Osteoblast (primary cell): ENCODE data around the gene ARR3. TPM values are rescaled to one million over a fixed set of nuclear protein-coding genes. Genes with fewer than 3 reads are reported as not detected.
"Not testable (repeated sequence)": the region's sequence is repeated elsewhere in the genome, so short reads cannot be mapped to it uniquely, and the experiment has no call there.

Experiments
- DNase-seq: peaks from one replicate; pipeline ENCODE4 v3.0.0; 2011; ENCODE audit warnings: low spot score, mixed read lengths; ENCODE audit not compliant: insufficient read length; ENCODE audit errors: missing footprints
- H2AFZ ChIP-seq: 2 replicates; pipeline ENCODE4 v1.6.0; 2011; ENCODE audit warnings: mild to moderate bottlenecking, low read length
- H3K27ac ChIP-seq: 2 replicates; pipeline ENCODE4 v1.5.1; 2011; ENCODE audit warnings: mild to moderate bottlenecking, low read depth, low read length, moderate library complexity
- H3K27me3 ChIP-seq: 2 replicates; pipeline ENCODE4 v1.6.0; 2012; ENCODE audit warnings: mild to moderate bottlenecking, control low read depth, inconsistent platforms, low read length, moderate library complexity; ENCODE audit not compliant: insufficient read depth
- H3K36me3 ChIP-seq: 2 replicates; pipeline ENCODE4 v1.5.1; 2011; ENCODE audit warnings: mild to moderate bottlenecking, low read length, control low read depth, moderate library complexity; ENCODE audit not compliant: insufficient read depth
- H3K4me1 ChIP-seq: 2 replicates; pipeline ENCODE4 v1.5.1; 2011; ENCODE audit warnings: mild to moderate bottlenecking, low read length, control low read depth, moderate library complexity; ENCODE audit not compliant: insufficient read depth
- H3K4me2 ChIP-seq: 2 replicates; pipeline ENCODE4 v1.6.0; 2011; ENCODE audit warnings: mild to moderate bottlenecking, low read length; ENCODE audit not compliant: insufficient read depth
- H3K4me3 ChIP-seq: fragments of 200-600 bp; sonication (generic); 3 replicates; pipeline ENCODE4 v1.5.1; 2012; ENCODE audit warnings: mild to moderate bottlenecking, low read length, inconsistent platforms; ENCODE audit not compliant: insufficient read depth
- H3K79me2 ChIP-seq: 2 replicates; pipeline ENCODE4 v1.6.0; 2012; ENCODE audit warnings: mild to moderate bottlenecking, low read length, control low read depth, inconsistent platforms; ENCODE audit not compliant: insufficient read depth
- H3K9me3 ChIP-seq: 2 replicates; pipeline ENCODE4 v1.5.1; 2011; ENCODE audit warnings: low read depth, low read length, control low read depth
- H4K20me1 ChIP-seq: 2 replicates; pipeline ENCODE4 v1.6.0; 2012; ENCODE audit warnings: mild to moderate bottlenecking, low read length, control low read depth; ENCODE audit not compliant: insufficient read depth
- total RNA-seq: library from RNA; depleted of rRNA; stranded (reverse); fragments of >200 nt; gene quantifications from 2 replicates; pipeline ENCODE4 v1.2.3, GENCODE V29; 2012
- TF ChIP-seq, protein P1 (sequence below): IDR thresholded peaks from 2 replicates; pipeline ENCODE4 v1.5.1; 2011; ENCODE audit warnings: mild to moderate bottlenecking, low read depth, low read length, moderate library complexity; ENCODE audit errors: extremely low read depth

ARR3 gene
- total RNA-seq, 1 donor, result not detected

DNA sequence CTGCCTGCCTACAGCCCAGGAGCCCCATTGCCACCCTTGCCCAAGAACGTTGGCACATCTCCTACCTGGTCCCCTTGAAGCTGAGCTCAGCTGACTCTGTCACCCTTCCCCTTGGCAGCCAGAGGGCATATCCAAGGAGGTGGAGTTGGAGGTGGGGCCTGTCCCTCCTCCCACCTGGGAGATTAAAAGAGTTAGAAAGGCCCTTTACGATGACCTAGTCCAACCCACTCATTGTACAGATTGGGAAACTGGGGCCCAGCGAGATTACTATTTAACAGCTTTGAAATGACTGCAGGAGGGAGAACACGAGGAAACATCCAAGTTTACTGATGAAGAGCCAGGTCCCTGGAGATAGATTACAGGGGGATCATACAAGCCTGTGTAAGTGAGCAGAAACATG is 8.0 kb upstream of the ARR3 start, which contains the start of gene P2RY4:
Gene P2RY4, minus strand, starts transcription at position 101 of the 400 bp plus-strand sequence. CDS start 580 bp downstream, outside the sequence.
- Histone ChIP-seq H4K20me1 (no peaks in the 10 kb centered on the region), H3K27me3 (no peaks in the 10 kb centered on the region), H3K4me3 (no peak within 1 kb of the TSS), H2AFZ (no peak within 1 kb of the TSS), H3K36me3 (no peaks in the 10 kb centered on the region), H3K4me2 (no peak within 1 kb of the TSS), H3K9me3 (no peaks in the 10 kb centered on the region), H3K79me2 (no peaks in the 10 kb centered on the region), H3K27ac (no peak within 1 kb of the TSS), H3K4me1 (no peaks in the 10 kb centered on the region)
- no peak for DNase-seq
- TF ChIP-seq, protein P1, sequence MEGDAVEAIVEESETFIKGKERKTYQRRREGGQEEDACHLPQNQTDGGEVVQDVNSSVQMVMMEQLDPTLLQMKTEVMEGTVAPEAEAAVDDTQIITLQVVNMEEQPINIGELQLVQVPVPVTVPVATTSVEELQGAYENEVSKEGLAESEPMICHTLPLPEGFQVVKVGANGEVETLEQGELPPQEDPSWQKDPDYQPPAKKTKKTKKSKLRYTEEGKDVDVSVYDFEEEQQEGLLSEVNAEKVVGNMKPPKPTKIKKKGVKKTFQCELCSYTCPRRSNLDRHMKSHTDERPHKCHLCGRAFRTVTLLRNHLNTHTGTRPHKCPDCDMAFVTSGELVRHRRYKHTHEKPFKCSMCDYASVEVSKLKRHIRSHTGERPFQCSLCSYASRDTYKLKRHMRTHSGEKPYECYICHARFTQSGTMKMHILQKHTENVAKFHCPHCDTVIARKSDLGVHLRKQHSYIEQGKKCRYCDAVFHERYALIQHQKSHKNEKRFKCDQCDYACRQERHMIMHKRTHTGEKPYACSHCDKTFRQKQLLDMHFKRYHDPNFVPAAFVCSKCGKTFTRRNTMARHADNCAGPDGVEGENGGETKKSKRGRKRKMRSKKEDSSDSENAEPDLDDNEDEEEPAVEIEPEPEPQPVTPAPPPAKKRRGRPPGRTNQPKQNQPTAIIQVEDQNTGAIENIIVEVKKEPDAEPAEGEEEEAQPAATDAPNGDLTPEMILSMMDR, result no peak

DNA sequence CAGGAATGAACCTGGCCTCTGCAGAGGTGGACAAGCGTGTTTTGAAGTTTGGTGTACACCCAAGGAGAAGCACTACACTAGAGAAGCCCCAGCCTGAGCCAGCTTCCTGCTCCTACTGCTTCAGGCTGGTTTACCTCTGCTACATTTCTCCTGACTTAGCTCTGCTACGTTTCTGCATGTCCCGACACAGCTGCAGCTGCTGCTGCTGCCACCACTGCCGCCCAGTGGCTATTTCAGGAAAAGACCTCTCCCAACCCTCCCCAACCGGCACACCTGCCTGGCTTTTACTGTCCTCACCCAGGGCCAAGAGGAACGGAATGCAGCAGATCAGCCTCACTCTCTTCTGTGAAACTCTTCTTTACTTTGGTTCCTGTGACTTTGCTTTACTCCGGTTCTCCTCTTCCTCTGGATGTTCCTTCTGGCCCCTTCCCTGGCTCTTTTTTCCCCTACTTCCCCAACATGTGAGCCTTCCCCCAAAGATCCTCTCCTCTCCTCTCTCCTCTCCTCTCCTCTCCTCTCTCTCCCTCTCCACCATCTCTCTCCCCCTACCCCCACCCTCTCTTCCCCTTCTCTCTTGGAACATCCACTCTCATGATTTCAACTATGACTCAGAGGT is 5.1 kb upstream of the ARR3 start:
- Histone ChIP-seq H3K27me3 (peaks cover 4% of the 10 kb centered on the region), H3K27ac (no peak overlapping the region), H2AFZ (no peak overlapping the region), H3K4me3 (no peak overlapping the region), H4K20me1 (no peaks in the 10 kb centered on the region), H3K4me2 (no peak overlapping the region), H3K79me2 (no peaks in the 10 kb centered on the region), H3K9me3 (no peaks in the 10 kb centered on the region), H3K4me1 (no peaks in the 10 kb centered on the region), H3K36me3 (no peaks in the 10 kb centered on the region)
- TF ChIP-seq, protein P1, result peak; percentile 57
- DNase-seq, result no peak

GRCh38 chrX:70264784-70265183 is 3.4 kb upstream of the ARR3 start:
- Histone ChIP-seq H3K79me2 (no peaks in the 10 kb centered on the region), H3K36me3 (no peaks in the 10 kb centered on the region), H3K4me1 (no peaks in the 10 kb centered on the region), H3K4me3 (no peak overlapping the region), H3K4me2 (no peak overlapping the region), H2AFZ (no peak overlapping the region), H3K27ac (no peak overlapping the region), H3K27me3 (peaks cover 4% of the 10 kb centered on the region), H4K20me1 (no peaks in the 10 kb centered on the region), H3K9me3 (no peaks in the 10 kb centered on the region)
- TF ChIP-seq, protein P1, result no peak
- DNase-seq, result no peak

DNA sequence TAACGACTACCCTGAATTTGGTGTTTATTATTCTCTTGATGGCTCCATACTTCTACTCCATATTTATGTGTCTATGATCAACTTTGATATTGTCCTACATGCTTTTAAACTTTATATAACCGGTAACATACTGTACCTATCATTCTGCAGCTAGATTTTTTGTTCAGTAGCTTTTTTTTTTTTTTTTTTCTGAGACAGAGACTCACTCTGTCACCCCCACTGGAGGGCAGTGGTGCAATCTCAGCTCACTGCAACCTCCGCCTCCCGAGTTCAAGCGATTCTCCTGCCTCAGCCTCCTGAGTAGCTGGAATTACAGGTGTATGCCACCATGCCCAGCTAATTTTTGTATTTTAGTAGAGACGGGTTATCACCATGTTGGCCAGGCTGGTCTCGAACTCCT is 5.9 kb downstream of the ARR3 start:
- H3K27me3 ChIP-seq, DNase-seq, H3K9me3 ChIP-seq, H3K27ac ChIP-seq, H2AFZ ChIP-seq, H3K36me3 ChIP-seq, H3K4me3 ChIP-seq, H4K20me1 ChIP-seq, H3K4me2 ChIP-seq, H3K79me2 ChIP-seq, H3K4me1 ChIP-seq: not testable (repeated sequence)
